Esophagus squamous epithelium (tissue), 4 donors: Measurements from ENCODE around the gene ARPC1B.
A peak's percentile ranks its signal among the peaks of the same experiment; 100 is the strongest.

Source experiments
- CTCF ChIP-seq, 6 experiments: fragments of 450-650 bp in 4 of 6; fragments of 200-600 bp in 2 of 6; sonication (generic) in 2 of 6; IDR thresholded peaks; one replicate each; pipeline ENCODE4 v1.5.1; 2016 to 2019; ENCODE audit warnings: antibody characterized with exemption in 6 of 6, mild to moderate bottlenecking in 4 of 6, moderate library complexity in 4 of 6
- POLR2A ChIP-seq, 4 donors: fragments of 450-650 bp; IDR thresholded peaks; one replicate each; pipeline ENCODE4 v1.6.1; 2017; ENCODE audit warnings: antibody characterized with exemption in 4 of 4, mild to moderate bottlenecking in 4 of 4, moderate library complexity in 3 of 4

GRCh38 chr7:99408379-99409191, 34.1 kb downstream of the ARPC1B start, which contains the start of the genes BUD31 and PDAP1:
- TF ChIP-seq CTCF (IDR thresholded peaks at IDR 0.05) = peak in 3 of 6 experiments; percentile 21 to 44 (median 41)
- peak in 3 of 4 donors; percentile 68 to 78 (median 72) for TF ChIP-seq POLR2A (IDR thresholded peaks at IDR 0.05)
